ENCODE data around the gene SIAH2.
A peak's percentile ranks its signal among the peaks of the same experiment; 100 is the strongest.

GRCh38 chr3:150721285-150722130 is 41.5 kb downstream of the SIAH2 start:
- TF ChIP-seq POLR2A (IDR thresholded peaks at IDR 0.05), result no peak
- peak; percentile 57 to 91 (median 81) for TF ChIP-seq CTCF (IDR thresholded peaks at IDR 0.05)

Measured in thyroid gland (tissue), 4 donors.